Sigmoid colon (tissue), 7 donors: Measurements from ENCODE around the gene ARVCF. TPM values are rescaled to one million over a fixed set of nuclear protein-coding genes. Genes with fewer than 3 reads are reported as not detected.

ENCODE experiments used
- DNase-seq: peaks from one replicate; pipeline ENCODE4 v3.0.0-alpha.2; 2019
- H3K27ac ChIP-seq, 4 donors: fragments of 200-600 bp; sonication (generic); one replicate each; pipeline ENCODE4 v1.5.1; 2016 to 2019; ENCODE audit warnings: mild to moderate bottlenecking in 1 of 4
- H3K27me3 ChIP-seq, 3 donors: fragments of 200-600 bp; sonication (generic); one replicate each; pipeline ENCODE4 v1.5.1; 2019; ENCODE audit warnings: mild to moderate bottlenecking in 1 of 3
- H3K36me3 ChIP-seq, 4 donors: fragments of 200-600 bp; sonication (generic); one replicate each; pipeline ENCODE4 v1.5.1; 2016 to 2019
- H3K4me1 ChIP-seq, 4 donors: fragments of 200-600 bp; sonication (generic); one replicate each; pipeline ENCODE4 v1.5.1; 2017 to 2019
- H3K4me3 ChIP-seq, 4 donors: fragments of 200-600 bp; sonication (generic); one replicate each; pipeline ENCODE4 v1.5.1; 2017 to 2019; ENCODE audit warnings: mild to moderate bottlenecking in 2 of 4, moderate library complexity in 1 of 4
- H3K9me3 ChIP-seq, 4 donors: fragments of 200-600 bp in 3 of 4; sonication (generic) in 3 of 4; one replicate each; pipeline versions ENCODE4 v1.5.1 to v1.6.1; 2013 to 2019
- EP300 ChIP-seq, 4 donors: sonication (generic); formaldehyde crosslinking; IDR thresholded peaks; one replicate each; pipeline ENCODE4 v1.6.1; 2017; ENCODE audit warnings: antibody characterized with exemption in 4 of 4
- POLR2A ChIP-seq, 2 donors: fragments of 450-650 bp; IDR thresholded peaks; one replicate each; pipeline ENCODE4 v1.6.1; 2016; ENCODE audit warnings: antibody characterized with exemption in 2 of 2, mild to moderate bottlenecking in 2 of 2, moderate library complexity in 2 of 2
- POLR2AphosphoS5 ChIP-seq, 4 donors: sonication (generic); formaldehyde crosslinking; IDR thresholded peaks; one replicate each; pipeline ENCODE4 v1.6.1; 2017; ENCODE audit warnings: antibody characterized with exemption in 4 of 4
- WGBS, 2 donors: extraction: QIAGEN DNeasy Blood & Tissue Kit; methylation state at CpG; one replicate each; pipeline ENCODE4 v1.1.7; 2013; 5-methylcytosine and 5-hydroxymethylcytosine counted together
- intact Hi-C: fragments of 100-400 bp; cut with DNase I; formaldehyde crosslinking; loops from one replicate; pipeline ENCODE4 v1.15.1; 2023
- polyA plus RNA-seq, 3 donors: library from polyadenylated mRNA; stranded (reverse); fragments of 200-250 nt; gene quantifications; one replicate each; pipeline ENCODE4 v1.2.3, GENCODE V29; 2013
- total RNA-seq, 4 donors: library from RNA; depleted of rRNA; stranded (reverse); fragments of >200 nt; gene quantifications; one replicate each; pipeline ENCODE4 v1.1.0, GENCODE V29; 2016
- TF ChIP-seq, protein P1 (sequence below), 4 experiments: fragments of 450-650 bp in 3 of 4; fragments of 200-600 bp in 1 of 4; IDR thresholded peaks; one replicate each; pipeline ENCODE4 v1.5.1; 2016 to 2019; ENCODE audit warnings: antibody characterized with exemption in 4 of 4, mild to moderate bottlenecking in 3 of 4, moderate library complexity in 2 of 4
- donor health status: healthy with polysubstance abuse.
- donor health status: Bipolar disorder and iron deficiency.
- donor health status: healthy.

Gene ARVCF
- total and polyA plus RNA-seq, 7 donors, result 3.9 to 33.8 (median 14.6) TPM

DNA sequence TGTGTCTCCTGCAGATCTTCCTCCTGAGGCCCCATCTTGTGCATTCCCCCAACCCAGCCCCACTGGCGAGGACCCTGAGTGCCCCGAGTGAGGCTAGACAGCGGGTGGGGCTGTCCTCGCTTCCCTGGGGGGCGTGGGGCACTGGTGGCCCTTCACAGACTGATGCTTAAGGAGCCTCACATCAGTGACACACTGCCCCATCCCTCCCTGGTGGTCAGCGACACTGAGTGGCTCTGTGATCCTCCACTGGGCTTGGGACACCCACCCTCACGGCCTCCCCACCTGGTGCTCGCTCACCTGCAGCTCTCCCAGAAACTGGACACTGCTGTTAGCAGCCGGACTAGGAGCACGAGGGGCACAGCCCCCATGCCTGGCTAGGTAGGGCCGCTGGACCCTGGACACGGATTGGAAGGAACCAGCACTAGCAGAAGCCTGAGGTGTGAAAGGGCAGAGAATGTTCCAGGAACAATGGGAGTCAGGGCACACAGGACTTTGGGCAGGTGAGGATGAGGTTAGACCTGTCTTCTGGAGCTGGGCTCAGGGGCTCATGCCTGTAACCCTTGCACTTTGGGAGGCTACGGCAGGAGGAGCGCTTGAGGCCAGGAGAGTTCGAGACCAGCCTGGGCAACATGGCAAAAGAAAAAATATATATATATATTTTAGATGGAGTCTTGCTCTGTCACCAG lies 51.8 kb downstream of the ARVCF start:
- peaks cover 5 to 60% (median 17%) of the 10 kb centered on the region in 4 donors for H3K36me3 ChIP-seq
- TF ChIP-seq, protein P1, sequence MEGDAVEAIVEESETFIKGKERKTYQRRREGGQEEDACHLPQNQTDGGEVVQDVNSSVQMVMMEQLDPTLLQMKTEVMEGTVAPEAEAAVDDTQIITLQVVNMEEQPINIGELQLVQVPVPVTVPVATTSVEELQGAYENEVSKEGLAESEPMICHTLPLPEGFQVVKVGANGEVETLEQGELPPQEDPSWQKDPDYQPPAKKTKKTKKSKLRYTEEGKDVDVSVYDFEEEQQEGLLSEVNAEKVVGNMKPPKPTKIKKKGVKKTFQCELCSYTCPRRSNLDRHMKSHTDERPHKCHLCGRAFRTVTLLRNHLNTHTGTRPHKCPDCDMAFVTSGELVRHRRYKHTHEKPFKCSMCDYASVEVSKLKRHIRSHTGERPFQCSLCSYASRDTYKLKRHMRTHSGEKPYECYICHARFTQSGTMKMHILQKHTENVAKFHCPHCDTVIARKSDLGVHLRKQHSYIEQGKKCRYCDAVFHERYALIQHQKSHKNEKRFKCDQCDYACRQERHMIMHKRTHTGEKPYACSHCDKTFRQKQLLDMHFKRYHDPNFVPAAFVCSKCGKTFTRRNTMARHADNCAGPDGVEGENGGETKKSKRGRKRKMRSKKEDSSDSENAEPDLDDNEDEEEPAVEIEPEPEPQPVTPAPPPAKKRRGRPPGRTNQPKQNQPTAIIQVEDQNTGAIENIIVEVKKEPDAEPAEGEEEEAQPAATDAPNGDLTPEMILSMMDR (IDR thresholded peaks at IDR 0.05), result no peak
- TF ChIP-seq POLR2AphosphoS5 (IDR thresholded peaks at IDR 0.05), result no peak
- TF ChIP-seq POLR2A (IDR thresholded peaks at IDR 0.05), result no peak
- TF ChIP-seq EP300 (IDR thresholded peaks at IDR 0.05), result no peak
- WGBS, 2 donors, result 90 to 94% methylated on average over 15 of the region's 15 CpGs
- H3K4me3 ChIP-seq, result no peak overlapping the region
- no peaks in the 10 kb centered on the region for H3K9me3 ChIP-seq
- intact Hi-C loops, result no loop called here
- DNase-seq, result no peak
- H3K27ac ChIP-seq, result no peak overlapping the region
- H3K27me3 ChIP-seq, result no peaks in the 10 kb centered on the region
- peaks cover 0 to 30% (median 25%) of the 10 kb centered on the region in 4 donors for H3K4me1 ChIP-seq

DNA sequence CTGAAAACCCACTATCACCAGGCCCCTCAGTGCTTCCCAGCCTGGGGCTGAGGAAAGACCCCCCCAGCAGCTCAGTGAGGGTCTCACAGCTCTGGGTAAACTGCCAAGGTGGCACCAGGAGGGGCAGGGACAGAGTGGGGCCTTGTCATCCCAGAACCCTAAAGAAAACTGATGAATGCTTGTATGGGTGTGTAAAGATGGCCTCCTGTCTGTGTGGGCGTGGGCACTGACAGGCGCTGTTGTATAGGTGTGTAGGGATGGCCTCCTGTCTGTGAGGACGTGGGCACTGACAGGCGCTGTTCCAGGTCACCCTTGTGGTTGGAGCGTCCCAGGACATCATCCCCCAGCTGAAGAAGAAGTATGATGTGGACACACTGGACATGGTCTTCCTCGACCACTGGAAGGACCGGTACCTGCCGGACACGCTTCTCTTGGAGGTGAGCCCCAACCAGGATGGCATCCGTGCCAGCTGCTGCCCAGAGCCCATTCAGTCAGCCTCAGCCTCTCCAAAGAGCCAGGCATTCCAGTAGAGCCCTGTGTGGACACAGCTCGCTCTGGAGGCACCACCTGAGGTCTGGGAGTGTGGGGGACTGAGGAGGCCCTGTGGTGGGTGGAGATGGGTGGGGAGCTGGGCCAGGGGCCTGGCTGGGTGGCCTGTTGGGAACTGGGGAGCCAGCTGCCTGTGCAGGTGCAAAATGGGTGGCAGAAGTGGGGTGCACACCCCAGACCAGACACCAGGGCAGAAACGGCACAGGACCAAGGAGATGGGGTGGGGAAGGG lies 52.6 kb downstream of the ARVCF start:
- Histone ChIP-seq H3K27me3 (no peaks in the 10 kb centered on the region), H3K4me3 (no peak overlapping the region), H3K4me1 (peaks cover 0 to 38% (median 33%) of the 10 kb centered on the region in 4 donors), H3K36me3 (peaks cover 0 to 52% (median 15%) of the 10 kb centered on the region in 4 donors), H3K9me3 (no peaks in the 10 kb centered on the region), H3K27ac (no peak overlapping the region)
- no peak for DNase-seq
- no peak for TF ChIP-seq POLR2AphosphoS5 (IDR thresholded peaks at IDR 0.05)
- no peak for TF ChIP-seq EP300 (IDR thresholded peaks at IDR 0.05)
- no peak for TF ChIP-seq POLR2A (IDR thresholded peaks at IDR 0.05)
- TF ChIP-seq, protein P1 (IDR thresholded peaks at IDR 0.05), result no peak
- intact Hi-C loops, result no loop called here
- WGBS, 2 donors, result 84 to 85% methylated on average over 12 of the region's 12 CpGs

DNA sequence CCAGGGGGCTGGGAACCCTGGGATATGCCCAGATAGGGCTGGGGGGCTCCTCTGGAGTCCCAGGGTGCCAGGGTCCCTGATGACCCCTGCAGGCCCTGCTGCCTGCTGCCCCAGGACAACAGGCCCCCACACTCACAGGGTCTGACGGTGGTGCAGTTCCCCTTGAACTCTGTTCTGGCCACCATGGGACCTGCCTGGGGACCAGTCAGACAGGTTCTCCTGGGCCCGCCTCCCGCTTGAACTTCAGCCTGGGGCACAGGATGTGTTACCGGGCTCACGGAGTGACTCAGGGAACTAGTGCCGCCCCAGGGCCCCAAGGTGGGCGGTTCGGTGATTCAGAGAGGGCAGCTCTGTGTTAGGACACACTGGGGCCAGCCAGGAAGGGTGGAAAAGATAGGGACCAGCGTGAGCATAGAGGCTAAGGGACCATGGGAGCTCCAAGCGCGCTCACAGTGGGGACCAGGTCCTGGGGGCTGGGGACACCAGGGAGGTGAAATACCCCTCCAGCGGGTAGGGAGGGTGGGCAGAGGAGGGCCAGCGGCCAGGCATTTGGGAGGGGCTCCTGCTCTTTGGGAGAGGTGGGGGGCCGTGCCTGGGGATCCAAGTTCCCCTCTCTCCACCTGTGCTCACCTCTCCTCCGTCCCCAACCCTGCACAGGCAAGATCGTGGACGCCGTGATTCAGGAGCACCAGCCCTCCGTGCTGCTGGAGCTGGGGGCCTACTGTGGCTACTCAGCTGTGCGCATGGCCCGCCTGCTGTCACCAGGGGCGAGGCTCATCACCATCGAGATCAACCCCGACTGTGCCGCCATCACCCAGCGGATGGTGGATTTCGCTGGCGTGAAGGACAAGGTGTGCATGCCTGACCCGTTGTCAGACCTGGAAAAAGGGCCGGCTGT lies 53.5 kb downstream of the ARVCF start:
- Histone ChIP-seq H3K9me3 (no peaks in the 10 kb centered on the region), H3K36me3 (peaks cover 0 to 43% (median 12%) of the 10 kb centered on the region in 4 donors), H3K4me1 (peaks cover 0 to 42% (median 37%) of the 10 kb centered on the region in 4 donors), H3K4me3 (no peak overlapping the region), H3K27me3 (no peaks in the 10 kb centered on the region), H3K27ac (peak overlapping the region in 1 of 4 donors; percentile 39)
- TF ChIP-seq, protein P1 (IDR thresholded peaks at IDR 0.05), result no peak
- TF ChIP-seq POLR2A (IDR thresholded peaks at IDR 0.05), result no peak
- WGBS, 2 donors, result 17 to 70% methylated on average over 30 of the region's 30 CpGs
- intact Hi-C loops, result no loop called here
- no peak for DNase-seq

DNA sequence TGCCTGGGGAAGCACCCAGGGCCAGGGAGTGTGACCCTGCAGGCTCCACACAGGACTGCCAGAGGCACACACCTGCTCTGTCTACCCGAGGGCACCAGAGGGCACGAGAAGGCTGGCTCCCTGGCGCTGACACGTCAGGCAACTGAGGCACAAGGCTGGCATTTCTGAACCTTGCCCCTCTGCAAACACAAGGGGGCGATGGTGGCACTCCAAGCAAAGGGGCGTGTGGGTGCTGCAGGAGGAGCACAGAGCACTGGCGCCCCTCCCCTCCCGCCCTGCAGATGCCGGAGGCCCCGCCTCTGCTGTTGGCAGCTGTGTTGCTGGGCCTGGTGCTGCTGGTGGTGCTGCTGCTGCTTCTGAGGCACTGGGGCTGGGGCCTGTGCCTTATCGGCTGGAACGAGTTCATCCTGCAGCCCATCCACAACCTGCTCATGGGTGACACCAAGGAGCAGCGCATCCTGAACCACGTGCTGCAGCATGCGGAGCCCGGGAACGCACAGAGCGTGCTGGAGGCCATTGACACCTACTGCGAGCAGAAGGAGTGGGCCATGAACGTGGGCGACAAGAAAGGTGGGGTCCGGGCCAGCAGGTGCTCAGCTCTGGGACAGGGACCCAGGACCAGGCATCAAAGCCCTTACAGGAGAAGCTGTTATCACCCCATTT lies 54.2 kb downstream of the ARVCF start:
- TF ChIP-seq EP300 (IDR thresholded peaks at IDR 0.05) (no peak), POLR2AphosphoS5 (IDR thresholded peaks at IDR 0.05) (no peak), POLR2A (IDR thresholded peaks at IDR 0.05) (no peak)
- TF ChIP-seq, protein P1 (IDR thresholded peaks at IDR 0.05), result peak; percentile 10 to 48 (median 40)
- Histone ChIP-seq H3K4me1 (peaks cover 0 to 42% (median 37%) of the 10 kb centered on the region in 4 donors), H3K4me3 (no peak overlapping the region), H3K9me3 (no peaks in the 10 kb centered on the region), H3K36me3 (peaks cover 0 to 35% (median 9%) of the 10 kb centered on the region in 4 donors), H3K27me3 (no peaks in the 10 kb centered on the region), H3K27ac (peak overlapping the region in 2 of 4 donors; percentile 16 to 39)
- 14 to 53% methylated on average over 22 of the region's 22 CpGs for WGBS, 2 donors
- DNase-seq, result peak; percentile 86
- intact Hi-C loops, result no loop called here
